Cardiac septum (tissue), 1 donor: ENCODE data around the gene TTC21B. TPM values are rescaled to one million over a fixed set of nuclear protein-coding genes. Genes with fewer than 3 reads are reported as not detected.

ENCODE experiments used
- DNase-seq: peaks from one replicate; pipeline ENCODE4 v3.0.0-alpha.2; 2020; ENCODE audit warnings: low spot score
- intact Hi-C: fragments of 100-400 bp; cut with DNase I; formaldehyde crosslinking; loops from one replicate; pipeline ENCODE4 v1.14.0; 2022
- total RNA-seq: library from RNA; stranded (reverse); fragmentation: NEBNext Ultra II Directional; extraction: Animal tissue kit (Norgen Biotek cat#: 25700); gene quantifications from one replicate; pipeline ENCODE4 v1.2.1, GENCODE V29; 2021
- donor health status: DM: no; HTN: no; CAD: no.

The TTC21B gene
- total RNA-seq, 1 donor from 2014 or later = 12.5 TPM

GRCh38 chr2:165933211-165933910 lies 20.2 kb downstream of the TTC21B start:
- intact Hi-C loops = no loop called here
- DNase-seq = no peak

- intact Hi-C loops = no loop called here
- no peak for DNase-seq
Observed at GRCh38 chr2:165927774-165928173, 25.8 kb downstream of the TTC21B start.

GRCh38 chr2:165927353-165927752 lies 26.2 kb downstream of the TTC21B start:
- intact Hi-C loops = no loop called here
- no peak for DNase-seq

GRCh38 chr2:165924946-165925345 lies 28.6 kb downstream of the TTC21B start:
- intact Hi-C loops = no loop called here
- no peak for DNase-seq

- intact Hi-C loops = no loop called here
- DNase-seq = no peak
Observed at GRCh38 chr2:165920748-165921147, 32.8 kb downstream of the TTC21B start.

- DNase-seq = no peak
- intact Hi-C loops = no loop called here
Observed at GRCh38 chr2:165913636-165914035, 39.9 kb downstream of the TTC21B start.

- DNase-seq = no peak
- intact Hi-C loops = no loop called here
Observed at GRCh38 chr2:165911981-165912380, 41.6 kb downstream of the TTC21B start.

- DNase-seq = no peak
- intact Hi-C loops = no loop called here
Observed at GRCh38 chr2:165911231-165911630, 42.3 kb downstream of the TTC21B start.

- intact Hi-C loops = no loop called here
- DNase-seq = no peak
Observed at GRCh38 chr2:165909466-165909865, 44.1 kb downstream of the TTC21B start.

GRCh38 chr2:165905854-165906253 lies 47.7 kb downstream of the TTC21B start:
- intact Hi-C loops = no loop called here

GRCh38 chr2:165905269-165905668 lies 48.3 kb downstream of the TTC21B start:
- no peak for DNase-seq
- intact Hi-C loops = no loop called here

More at GRCh38 chr2:165905854-165906253, 47.7 kb downstream of the TTC21B start:
- DNase-seq = no peak

GRCh38 chr2:165904432-165904831 lies 49.1 kb downstream of the TTC21B start:
- DNase-seq = no peak
- intact Hi-C loops = no loop called here

- no peak for DNase-seq
- intact Hi-C loops = no loop called here
Observed at GRCh38 chr2:165903406-165903805, 50.2 kb downstream of the TTC21B start.

- DNase-seq = no peak
- intact Hi-C loops = no loop called here
Observed at GRCh38 chr2:165902934-165903333, 50.6 kb downstream of the TTC21B start.

- DNase-seq = no peak
- intact Hi-C loops = no loop called here
Observed at GRCh38 chr2:165901620-165902298, 51.8 kb downstream of the TTC21B start.

GRCh38 chr2:165899311-165899710 lies 54.3 kb downstream of the TTC21B start:
- intact Hi-C loops = no loop called here
- DNase-seq = no peak

GRCh38 chr2:165898381-165898780 lies 55.2 kb downstream of the TTC21B start:
- intact Hi-C loops = no loop called here
- no peak for DNase-seq

- intact Hi-C loops = no loop called here
- DNase-seq = no peak
Observed at GRCh38 chr2:165897726-165898125, 55.9 kb downstream of the TTC21B start.

GRCh38 chr2:165897074-165897473 lies 56.5 kb downstream of the TTC21B start:
- intact Hi-C loops = no loop called here
- no peak for DNase-seq

GRCh38 chr2:165895974-165896373 lies 57.6 kb downstream of the TTC21B start:
- intact Hi-C loops = no loop called here
- no peak for DNase-seq

- intact Hi-C loops = no loop called here
- DNase-seq = no peak
Observed at GRCh38 chr2:165893556-165893955, 60.0 kb downstream of the TTC21B start.
